HG03175 (cell line): ENCODE data around the gene DPEP3.

Source experiments
- ATAC-seq: cut with Tn5 transposase; IDR thresholded peaks from one replicate; pipeline ENCODE4 v1.9.1; 2021; ENCODE audit warnings: mild to moderate bottlenecking, moderate library complexity; ENCODE audit not compliant: unreplicated experiment

DPEP3 gene

DNA sequence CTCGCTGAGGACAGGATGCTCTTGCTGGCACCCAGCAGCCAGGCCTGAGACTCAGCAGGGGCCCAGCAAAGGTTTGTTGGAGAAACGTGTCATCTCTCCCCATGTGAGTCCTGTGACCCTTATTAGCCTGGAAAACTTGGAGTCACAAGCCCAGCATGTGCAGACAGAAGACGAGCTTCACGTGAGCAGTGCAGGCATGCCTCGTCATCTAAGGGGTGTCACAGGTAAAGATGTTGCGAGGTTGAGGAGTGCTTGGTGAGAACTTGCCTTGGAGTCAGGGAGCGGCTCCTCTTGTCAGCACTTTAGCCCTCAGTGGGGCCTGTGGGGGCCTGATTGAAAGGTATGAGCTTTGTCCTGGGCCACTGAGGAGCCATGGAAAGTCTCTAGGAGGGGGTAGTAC lies 46.5 kb downstream of the DPEP3 start:
- ATAC-seq = no peak

DNA sequence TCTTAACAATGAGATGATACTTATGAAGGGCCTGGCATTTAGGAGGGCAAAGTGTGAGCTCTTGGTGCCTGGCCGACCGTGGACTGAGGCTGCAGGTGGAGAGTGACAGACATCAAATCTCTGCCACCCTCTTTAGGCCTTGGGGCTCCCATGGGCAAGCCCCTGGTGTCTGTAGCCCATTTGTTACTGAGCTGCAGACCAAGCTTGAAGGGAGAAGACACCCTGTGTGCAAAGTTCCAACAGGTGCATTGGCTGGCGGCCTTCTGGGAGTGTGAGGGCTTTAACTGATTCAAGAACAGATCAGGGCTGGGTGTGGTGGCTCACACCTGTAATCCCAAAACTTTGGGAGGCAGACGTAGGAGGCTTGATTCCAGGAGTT lies 47.8 kb downstream of the DPEP3 start:
- no peak for ATAC-seq

DNA sequence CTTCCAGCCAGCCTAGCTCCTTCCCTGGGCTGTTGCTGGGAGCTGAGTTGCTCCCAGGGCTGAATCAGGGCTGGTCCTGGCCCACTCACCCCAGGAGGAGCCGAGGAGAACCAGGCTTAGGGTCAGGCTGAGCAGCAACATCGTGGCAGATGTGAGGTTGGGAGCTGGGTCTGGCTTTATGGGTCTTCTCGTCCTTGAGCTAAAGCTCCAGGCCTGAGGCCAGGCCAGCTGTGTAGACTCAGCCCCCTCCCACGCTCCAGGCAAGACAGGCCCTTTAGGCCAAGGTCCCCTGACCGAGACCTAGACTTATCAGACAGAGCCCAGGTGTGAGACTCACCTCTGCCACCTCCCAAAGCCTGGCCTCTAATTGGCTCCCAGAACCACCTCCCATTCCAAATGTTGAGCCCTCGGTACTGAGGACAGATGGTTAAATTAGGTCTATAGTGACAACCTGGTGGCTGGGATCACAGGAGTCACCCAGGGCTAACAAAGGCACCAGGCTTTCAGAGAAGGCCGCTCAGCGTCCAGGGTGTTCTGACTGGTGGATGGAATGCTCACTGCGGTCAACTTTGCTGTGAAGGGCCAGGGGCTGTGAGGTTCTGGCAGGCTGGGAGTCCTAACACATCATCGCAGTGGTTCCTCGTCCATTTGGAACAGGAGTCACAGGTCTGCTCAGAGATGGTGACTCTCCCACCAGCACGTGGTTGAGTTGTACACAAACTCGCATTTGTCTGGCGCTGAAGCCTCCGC lies 48.4 kb downstream of the DPEP3 start, which contains the start of gene CTRL:
TSS of gene CTRL (minus strand) at position 151 of the 750 bp plus-strand sequence. CDS start at position 141, 10 bp downstream.
- no peak for ATAC-seq

DNA sequence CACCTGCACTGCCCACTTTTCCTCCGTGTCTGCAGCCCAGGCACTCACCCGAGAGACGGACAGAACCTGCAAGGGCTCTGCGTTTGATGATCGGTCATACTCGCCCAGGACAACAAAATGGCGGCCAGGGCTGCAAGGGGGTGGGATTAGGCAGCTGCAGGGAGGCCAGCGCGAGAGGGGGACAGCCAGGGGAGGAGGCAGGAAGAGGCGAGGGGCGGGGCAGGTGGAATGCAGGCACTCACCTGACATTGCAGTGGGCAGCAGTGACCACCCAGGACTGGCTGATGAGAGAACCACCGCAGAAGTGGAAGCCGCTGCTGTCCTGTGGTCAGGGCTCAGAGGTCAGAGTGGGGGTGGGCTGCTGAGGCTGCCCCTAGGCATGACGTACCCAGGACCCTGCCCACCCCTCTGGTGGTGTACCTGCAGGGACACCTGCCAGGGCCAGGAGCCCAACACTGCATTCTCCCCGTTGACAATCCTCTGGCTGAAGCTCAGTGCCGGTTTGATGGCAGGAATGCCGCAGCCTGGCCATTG lies 49.6 kb downstream of the DPEP3 start:
- ATAC-seq = no peak

DNA sequence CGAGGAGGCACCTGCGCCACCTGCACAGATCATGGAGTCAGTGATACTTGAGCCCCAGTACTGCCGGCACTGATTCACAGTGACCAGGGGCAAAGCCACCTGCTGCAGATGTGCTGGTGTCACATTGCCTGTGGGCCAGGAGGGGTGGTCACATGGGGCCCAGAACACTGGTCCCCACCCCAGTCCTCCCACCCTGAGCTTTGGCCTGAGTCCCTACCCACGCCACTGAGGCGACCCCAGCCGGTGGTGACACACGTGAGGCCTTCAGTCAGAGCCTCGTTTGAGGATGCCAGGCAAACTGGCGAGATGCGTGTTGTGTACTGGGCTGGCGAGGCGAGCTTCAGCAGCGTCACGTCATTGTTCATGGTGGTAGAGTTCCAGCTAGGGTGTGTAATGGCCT lies 50.1 kb downstream of the DPEP3 start:
- ATAC-seq = no peak

DNA sequence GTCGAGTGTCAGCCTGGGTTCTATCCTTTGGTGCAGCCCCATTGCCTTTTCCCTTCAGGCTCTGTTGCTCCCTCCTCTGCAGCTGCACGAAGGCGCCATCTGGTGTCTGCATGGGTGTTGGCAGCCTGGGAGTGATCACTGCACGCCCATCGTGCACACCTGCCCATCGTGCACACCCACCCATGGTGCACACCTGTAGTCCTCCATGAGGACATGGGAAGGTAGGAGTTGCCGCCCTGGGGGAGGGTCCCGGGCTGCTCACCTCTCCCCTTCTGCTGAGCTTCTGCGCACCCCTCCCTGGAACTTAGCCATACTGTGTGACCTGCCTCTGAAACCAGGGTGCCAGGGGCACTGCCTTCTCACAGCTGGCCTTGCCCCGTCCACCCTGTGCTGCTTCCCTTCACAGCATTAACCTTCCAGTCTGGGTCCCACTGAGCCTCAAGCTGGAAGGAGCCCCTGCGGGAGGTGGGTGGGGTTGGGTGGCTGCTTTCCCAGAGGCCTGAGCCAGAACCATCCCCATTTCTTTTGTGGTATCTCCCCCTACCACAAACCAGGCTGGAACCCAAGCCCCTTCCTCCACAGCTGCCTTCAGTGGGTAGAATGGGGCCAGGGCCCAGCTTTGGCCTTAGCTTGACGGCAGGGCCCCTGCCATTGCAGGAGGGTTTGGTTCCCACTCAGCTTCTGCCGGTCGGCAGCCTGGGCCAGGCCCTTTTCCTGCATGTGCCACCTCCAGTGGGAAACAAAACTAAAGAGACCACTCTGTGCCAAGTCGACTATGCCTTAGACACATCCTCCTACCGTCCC lies 51.5 kb downstream of the DPEP3 start:
- ATAC-seq = peak; percentile 44

DNA sequence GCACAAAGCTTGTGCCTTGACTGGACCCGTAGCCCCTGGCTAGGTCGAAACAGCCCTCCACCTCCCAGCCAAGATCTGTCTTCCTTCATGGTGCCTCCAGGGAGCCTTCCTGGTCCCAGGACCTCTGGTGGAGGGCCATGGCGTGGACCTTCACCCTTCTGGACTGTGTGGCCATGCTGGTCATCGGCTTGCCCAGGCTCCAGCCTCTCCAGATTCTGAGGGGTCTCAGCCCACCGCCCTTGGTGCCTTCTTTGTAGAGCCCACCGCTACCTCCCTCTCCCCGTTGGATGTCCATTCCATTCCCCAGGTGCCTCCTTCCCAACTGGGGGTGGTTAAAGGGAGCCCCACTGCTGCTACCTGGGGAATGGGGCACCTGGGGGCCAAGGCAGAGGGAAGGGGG lies 52.2 kb downstream of the DPEP3 start:
- no peak for ATAC-seq

DNA sequence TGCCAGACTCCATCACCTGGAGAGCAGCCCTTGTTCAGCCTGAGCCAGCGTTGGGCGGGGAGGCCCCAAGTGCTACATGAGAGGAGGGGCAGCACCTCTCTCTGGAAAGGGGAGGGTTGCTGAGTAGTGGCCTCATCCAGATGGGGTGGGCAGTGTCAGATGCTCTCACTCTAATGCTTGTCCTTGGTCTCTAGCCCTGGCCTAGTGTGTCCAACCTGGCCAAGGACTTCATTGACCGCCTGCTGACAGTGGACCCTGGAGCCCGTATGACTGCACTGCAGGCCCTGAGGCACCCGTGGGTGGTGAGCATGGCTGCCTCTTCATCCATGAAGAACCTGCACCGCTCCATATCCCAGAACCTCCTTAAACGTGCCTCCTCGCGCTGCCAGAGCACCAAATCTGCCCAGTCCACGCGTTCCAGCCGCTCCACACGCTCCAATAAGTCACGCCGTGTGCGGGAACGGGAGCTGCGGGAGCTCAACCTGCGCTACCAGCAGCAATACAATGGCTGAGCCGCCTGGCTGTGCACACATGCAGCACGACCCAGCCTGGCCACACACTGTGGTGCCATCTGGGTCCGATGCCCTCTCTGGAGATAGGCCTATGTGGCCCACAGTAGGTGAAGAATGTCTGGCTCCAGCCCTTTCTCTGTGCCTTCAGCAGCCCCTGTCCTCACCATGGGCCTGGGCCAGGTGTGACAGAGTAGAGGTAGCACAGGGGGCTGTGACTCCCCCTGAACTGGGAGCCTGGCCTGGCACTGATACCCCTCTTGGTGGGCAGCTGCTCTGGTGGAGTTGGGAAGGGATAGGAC lies 53.0 kb downstream of the DPEP3 start:
- ATAC-seq = no peak

DNA sequence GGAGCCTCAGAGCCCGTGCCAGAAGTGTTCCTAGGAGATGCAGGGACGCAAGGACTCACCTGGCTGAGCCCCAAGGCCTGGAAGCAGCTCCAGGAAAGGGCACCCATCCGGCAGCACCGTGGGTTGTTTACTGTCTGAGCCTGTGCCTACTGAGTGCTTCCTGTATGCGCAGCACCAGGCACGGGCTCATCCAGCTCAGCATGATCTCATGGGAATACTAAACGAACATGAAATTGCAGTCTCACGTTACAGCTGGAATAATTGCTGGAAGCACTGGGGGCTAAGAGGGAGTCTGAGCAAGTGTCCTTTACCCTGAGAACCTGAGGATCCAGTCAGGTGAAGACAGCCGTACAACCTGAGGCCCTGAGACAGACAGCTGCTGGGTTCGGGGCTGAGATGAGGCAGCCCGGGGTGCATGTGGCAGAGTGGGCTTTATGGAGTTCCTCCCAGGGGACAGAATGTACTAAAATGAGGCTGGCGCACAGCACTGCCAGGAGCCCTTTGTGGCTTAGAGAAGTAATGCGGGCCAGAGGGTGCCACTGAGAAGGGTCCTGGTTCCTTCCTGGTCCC lies 54.0 kb downstream of the DPEP3 start:
- no peak for ATAC-seq
